PC-9 (cell line): ENCODE measurements around the gene SELENBP1. TPM values are rescaled to one million over a fixed set of nuclear protein-coding genes. Genes with fewer than 3 reads are reported as not detected.

Experiments used
- BruUV-seq: library from RNA; stranded (reverse); fragments of 400-500 nt; replicated peaks from 2 replicates; lab custom pipeline; 2021; lab: Mats Ljungman, UMichigan
- CTCF ChIA-PET: fragments of 300-600 bp; sonication (Branson Sonifier 250); formaldehyde crosslinking; loops from one replicate; lab custom pipeline; 2022; ENCODE audit warnings: antibody characterized with exemption; lab: Charles Lee
- POLR2A ChIA-PET: fragments of 300-600 bp; sonication (Branson Sonifier 250); formaldehyde crosslinking; loops from one replicate; lab custom pipeline; 2022; ENCODE audit warnings: antibody characterized with exemption; ENCODE audit not compliant: unreplicated experiment; lab: Charles Lee
- DNase-seq, 2 experiments: peaks; one replicate each; pipeline versions ENCODE4 v3.0.0 to v3.0.0-alpha.2; 2015 to 2022; ENCODE audit warnings: mixed read lengths in 1 of 2
- H2AFZ ChIP-seq: fragments of 200-600 bp; sonication (generic); 2 replicates; pipeline ENCODE4 v1.8.1; 2017; ENCODE audit warnings: antibody characterized with exemption
- H3F3A ChIP-seq: fragments of 200-600 bp; sonication (generic); 2 replicates; pipeline ENCODE4 v1.8.1; 2017; ENCODE audit warnings: antibody characterized with exemption, mild to moderate bottlenecking, low read depth; ENCODE audit not compliant: insufficient read depth
- H3K27ac ChIP-seq: fragments of 200-600 bp; sonication (generic); 2 replicates; pipeline ENCODE4 v1.6.1; 2016; ENCODE audit warnings: mixed run types
- H3K27me3 ChIP-seq: fragments of 200-600 bp; sonication (generic); 2 replicates; pipeline ENCODE4 v1.6.1; 2016; ENCODE audit warnings: low read depth, mixed run types; ENCODE audit not compliant: insufficient read depth
- H3K36me3 ChIP-seq: fragments of 200-600 bp; sonication (generic); 2 replicates; pipeline ENCODE4 v1.6.1; 2016; ENCODE audit warnings: low read depth, mixed run types
- H3K4me1 ChIP-seq: fragments of 200-600 bp; sonication (generic); replicated peaks from 2 replicates; pipeline ENCODE4 v1.6.1; 2016; ENCODE audit warnings: mixed run types; ENCODE audit not compliant: insufficient read depth
- H3K4me2 ChIP-seq: fragments of 200-600 bp; sonication (generic); 2 replicates; pipeline ENCODE4 v1.6.1; 2017; ENCODE audit warnings: mixed run types
- H3K4me3 ChIP-seq: fragments of 200-600 bp; sonication (generic); 2 replicates; pipeline ENCODE4 v1.6.1; 2016; ENCODE audit warnings: mixed run types
- H3K79me2 ChIP-seq: fragments of 200-600 bp; sonication (generic); 2 replicates; pipeline ENCODE4 v1.6.1; 2017; ENCODE audit warnings: low read depth, mixed run types
- H3K9me2 ChIP-seq: fragments of 200-600 bp; sonication (generic); 2 replicates; pipeline ENCODE4 v1.8.1; 2017; ENCODE audit warnings: mild to moderate bottlenecking; ENCODE audit not compliant: insufficient read depth
- H3K9me3 ChIP-seq: fragments of 200-600 bp; sonication (generic); 2 replicates; pipeline ENCODE4 v1.8.1; 2016; ENCODE audit warnings: low read depth; ENCODE audit not compliant: insufficient read depth
- H4K20me1 ChIP-seq: fragments of 200-600 bp; sonication (generic); 2 replicates; pipeline ENCODE4 v1.8.1; 2017; ENCODE audit not compliant: insufficient read depth
- CTCF ChIP-seq: fragments of 200-600 bp; sonication (generic); conservative IDR thresholded peaks from 2 replicates; pipeline ENCODE4 v1.6.1; 2017; ENCODE audit warnings: mixed run types, antibody characterized with exemption, mild to moderate bottlenecking, moderate library complexity
- EZH2 ChIP-seq: fragments of 200-600 bp; sonication (generic); IDR thresholded peaks from 2 replicates; pipeline ENCODE4 v1.8.0; 2017; ENCODE audit warnings: antibody characterized with exemption, low read depth
- intact Hi-C: fragments of 100-400 bp; cut with micrococcal nuclease; formaldehyde crosslinking; loops from one replicate; pipeline ENCODE4 v1.10.0; 2022; ENCODE audit not compliant: unreplicated experiment
- total RNA-seq: library from RNA; stranded (reverse); gene quantifications from 2 replicates; pipeline ENCODE4 v1.2.3, GENCODE V29; 2021

Gene SELENBP1
- total RNA-seq, 1 experiment from 2014 or later: 11.3 TPM

DNA sequence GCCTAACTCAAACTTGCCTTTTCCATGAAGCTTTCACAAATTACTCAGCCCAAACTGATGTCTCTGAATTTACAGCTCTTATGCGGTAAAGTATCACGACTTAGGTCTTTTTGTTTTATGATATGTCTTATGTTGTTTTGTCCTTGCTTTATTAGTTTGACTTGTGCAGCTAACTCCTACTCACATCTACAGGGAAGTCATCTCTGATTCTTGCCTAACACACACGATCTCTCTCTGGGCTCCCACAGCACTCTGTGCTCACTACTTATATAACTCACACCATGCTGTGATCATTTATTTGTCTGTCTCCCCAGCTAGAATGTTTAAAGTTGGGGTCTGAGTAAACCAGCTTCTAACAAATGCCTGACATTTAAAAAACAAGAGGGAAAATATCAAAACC, 35.9 kb downstream of the SELENBP1 start:
- no peak overlapping the region for H3K4me3 ChIP-seq
- H3K4me2 ChIP-seq: no peak overlapping the region
- no peaks in the 10 kb centered on the region for H3K36me3 ChIP-seq
- no peaks in the 10 kb centered on the region for H4K20me1 ChIP-seq
- peaks cover 16% of the 10 kb centered on the region for H3F3A ChIP-seq
- no peak overlapping the region for H2AFZ ChIP-seq
- no peaks in the 10 kb centered on the region for H3K9me2 ChIP-seq
- no peak overlapping the region for H3K27ac ChIP-seq
- intact Hi-C loops: no loop called here
- H3K27me3 ChIP-seq: no peaks in the 10 kb centered on the region
- ChIA-PET CTCF (interaction anchor here (0.6 to 0.7 kb wide), 2 partner anchors 44 to 263 kb away, joined by 3 read pairs; no protein-coding TSS in a partner anchor), POLR2A (no interaction called here)
- DNase-seq: no peak
- H3K79me2 ChIP-seq: no peaks in the 10 kb centered on the region
- no TSS peak for BruUV-seq
- no peaks in the 10 kb centered on the region for H3K4me1 ChIP-seq
- no peak for TF ChIP-seq EZH2
- no peak for TF ChIP-seq CTCF
- H3K9me3 ChIP-seq: no peaks in the 10 kb centered on the region

GRCh38 chr1:151334822-151335221, 37.7 kb downstream of the SELENBP1 start:
- H3K9me3 ChIP-seq: no peaks in the 10 kb centered on the region

DNA sequence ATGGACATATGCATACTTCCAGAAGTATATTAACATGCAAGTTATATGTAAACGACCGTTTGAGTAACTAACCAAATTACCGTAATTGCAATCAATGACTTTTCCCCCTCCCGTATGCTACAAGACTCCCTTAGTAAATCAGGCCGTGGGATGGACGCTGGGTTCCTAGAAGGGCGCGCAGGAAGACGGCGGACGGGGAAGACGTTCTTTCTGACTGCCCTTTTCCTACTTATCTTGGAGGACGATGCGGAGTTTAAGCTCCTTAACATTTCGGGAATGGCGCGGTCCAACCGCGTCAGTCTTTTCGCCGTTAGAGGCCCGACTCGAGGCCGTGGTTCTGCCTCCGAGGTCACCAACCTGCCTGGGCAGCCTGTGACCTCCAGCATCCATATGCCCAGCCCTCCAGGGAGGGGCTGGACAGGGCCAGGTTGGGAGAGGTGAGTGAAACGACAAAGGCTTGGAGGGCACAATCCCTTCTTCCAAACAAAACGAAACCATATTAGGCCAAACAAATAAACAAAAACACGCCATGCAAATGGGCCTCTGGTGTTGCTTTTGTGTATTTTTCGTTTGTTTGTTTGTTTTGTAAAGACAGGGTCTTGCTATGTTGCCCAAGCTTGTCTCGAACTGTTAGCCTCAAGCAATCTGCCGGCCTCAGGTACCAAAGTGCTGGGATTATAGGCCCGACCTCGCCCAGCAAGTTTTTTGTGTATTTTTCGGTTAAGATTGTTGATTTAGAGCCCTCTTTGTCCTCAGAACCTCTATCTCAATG, 44.4 kb downstream of the SELENBP1 start:
- TSS peak; percentile 65 for BruUV-seq
- intact Hi-C loops: no loop called here
- Histone ChIP-seq H4K20me1 (no peaks in the 10 kb centered on the region), H3K9me3 (no peaks in the 10 kb centered on the region), H3K4me3 (peak overlapping the region; percentile 74), H3K9me2 (no peaks in the 10 kb centered on the region), H3K36me3 (0 out of 2 replicates have a peak, but pooled peaks cover 11% of the 10 kb centered on the region), H3K4me1 (peaks cover 20% of the 10 kb centered on the region), H3K4me2 (peak overlapping the region; percentile 90), H3K27me3 (no peaks in the 10 kb centered on the region), H2AFZ (peak overlapping the region; percentile 97), H3K27ac (peak overlapping the region; percentile 80), H3F3A (peaks cover 6% of the 10 kb centered on the region; the same call in 1 of the 2 replicates), H3K79me2 (peaks cover 27% of the 10 kb centered on the region)
- peak in 1 of 2 experiments; percentile 30 for DNase-seq
- POLR2A ChIA-PET: interaction anchor here (0.5 to 1.9 kb wide), 7 partner anchors 10 to 618 kb away, joined by 3 to 31 read pairs (median 5); partner anchors contain the start of gene ZNF687
- no peak for TF ChIP-seq CTCF
- TF ChIP-seq EZH2: no peak
- CTCF ChIA-PET: interaction anchor here (0.6 to 2.6 kb wide), 3 partner anchors 13 to 508 kb away, joined by 3 to 14 read pairs (median 4); no protein-coding TSS in a partner anchor

More at GRCh38 chr1:151334822-151335221, 37.7 kb downstream of the SELENBP1 start:
- no peaks in the 10 kb centered on the region for H3K79me2 ChIP-seq
- H3K27ac ChIP-seq: no peak overlapping the region
- no peaks in the 10 kb centered on the region for H3K27me3 ChIP-seq
- intact Hi-C loops: no loop called here
- no peaks in the 10 kb centered on the region for H3K9me2 ChIP-seq
- 0 out of 2 replicates have a peak, but pooled peaks cover 9% of the 10 kb centered on the region for H3F3A ChIP-seq
- H4K20me1 ChIP-seq: no peaks in the 10 kb centered on the region
- no peak overlapping the region for H3K4me2 ChIP-seq
- TF ChIP-seq CTCF: no peak
- TF ChIP-seq EZH2: no peak
- H3K36me3 ChIP-seq: no peaks in the 10 kb centered on the region
- no peak overlapping the region for H2AFZ ChIP-seq
- H3K4me3 ChIP-seq: no peak overlapping the region
- no TSS peak for BruUV-seq
- no peak for DNase-seq
- H3K4me1 ChIP-seq: no peaks in the 10 kb centered on the region
- CTCF ChIA-PET: no interaction called here
- POLR2A ChIA-PET: no interaction called here
